ENCODE measurements around the gene WWC1. TPM values are rescaled to one million over a fixed set of nuclear protein-coding genes. Genes with fewer than 3 reads are reported as not detected.
"Not testable (repeated sequence)": the region's sequence is repeated elsewhere in the genome, so short reads cannot be mapped to it uniquely, and the experiment has no call there.

Gene WWC1
- total RNA-seq, 1 donor from 2014 or later = 18.7 TPM

GRCh38 chr5:168334280-168334679, 42.8 kb downstream of the WWC1 start:
- no peak for DNase-seq (ENCODE audit: extremely low spot score in 2 of 2)
- no peak overlapping the region for H3K4me3 ChIP-seq
- H3K36me3 ChIP-seq = no peaks in the 10 kb centered on the region
- H3K9me3 ChIP-seq = no peaks in the 10 kb centered on the region
- no peaks in the 10 kb centered on the region for H3K4me1 ChIP-seq
- no peak overlapping the region for H3K27ac ChIP-seq
- no peaks in the 10 kb centered on the region for H3K27me3 ChIP-seq
- intact Hi-C loops (cut with DNase I) = no loop called here
- TF ChIP-seq POLR2AphosphoS5 (IDR thresholded peaks at IDR 0.05; ENCODE audit: insufficient read depth in 1 of 2, low read depth in 1 of 2) = no peak

- no peak for TF ChIP-seq POLR2AphosphoS5 (IDR thresholded peaks at IDR 0.05; ENCODE audit: insufficient read depth in 1 of 2, low read depth in 1 of 2)
- TF ChIP-seq POLR2A (IDR thresholded peaks at IDR 0.05) = no peak
- TF ChIP-seq CTCF (IDR thresholded peaks at IDR 0.05) = no peak
- H3K27ac ChIP-seq = no peak overlapping the region
These were observed 43.2 kb downstream of the WWC1 start for GRCh38 chr5:168334695-168335094.

GRCh38 chr5:168337361-168337760, 45.9 kb downstream of the WWC1 start:
- DNase-seq (ENCODE audit: extremely low spot score in 2 of 2) = no peak
- Histone ChIP-seq H3K36me3 (no peaks in the 10 kb centered on the region), H3K4me1 (no peaks in the 10 kb centered on the region), H3K27me3 (no peaks in the 10 kb centered on the region), H3K9me3 (no peaks in the 10 kb centered on the region), H3K4me3 (no peak overlapping the region), H3K27ac (no peak overlapping the region)
- no peak for TF ChIP-seq POLR2A (IDR thresholded peaks at IDR 0.05)
- TF ChIP-seq CTCF (IDR thresholded peaks at IDR 0.05) = no peak
- TF ChIP-seq POLR2AphosphoS5 (IDR thresholded peaks at IDR 0.05; ENCODE audit: insufficient read depth in 1 of 2, low read depth in 1 of 2) = no peak
- intact Hi-C loops (cut with DNase I) = no loop called here

More at GRCh38 chr5:168334695-168335094, 43.2 kb downstream of the WWC1 start:
- Histone ChIP-seq H3K4me1 (no peaks in the 10 kb centered on the region), H3K27me3 (no peaks in the 10 kb centered on the region), H3K36me3 (no peaks in the 10 kb centered on the region), H3K9me3 (no peaks in the 10 kb centered on the region), H3K4me3 (no peak overlapping the region)
- DNase-seq (ENCODE audit: extremely low spot score in 2 of 2) = no peak
- intact Hi-C loops (cut with DNase I) = no loop called here

- no peak for DNase-seq (ENCODE audit: extremely low spot score in 2 of 2)
- intact Hi-C loops (cut with DNase I) = no loop called here
- Histone ChIP-seq H3K27me3 (no peaks in the 10 kb centered on the region), H3K36me3 (no peaks in the 10 kb centered on the region), H3K4me1 (no peaks in the 10 kb centered on the region), H3K27ac (no peak overlapping the region), H3K9me3 (no peaks in the 10 kb centered on the region), H3K4me3 (no peak overlapping the region)
- TF ChIP-seq CTCF (IDR thresholded peaks at IDR 0.05) (no peak), POLR2A (IDR thresholded peaks at IDR 0.05) (no peak), POLR2AphosphoS5 (IDR thresholded peaks at IDR 0.05; ENCODE audit: insufficient read depth in 1 of 2, low read depth in 1 of 2) (no peak)
These were observed 47.8 kb downstream of the WWC1 start for GRCh38 chr5:168339109-168339771.

GRCh38 chr5:168339772-168340140, 48.3 kb downstream of the WWC1 start:
- DNase-seq (ENCODE audit: extremely low spot score in 2 of 2); H3K9me3 ChIP-seq; H3K27ac ChIP-seq; H3K4me3 ChIP-seq; H3K4me1 ChIP-seq; H3K36me3 ChIP-seq; intact Hi-C loops (cut with DNase I); H3K27me3 ChIP-seq: not testable (repeated sequence)

- Histone ChIP-seq H3K4me3 (no peak overlapping the region), H3K36me3 (no peaks in the 10 kb centered on the region), H3K4me1 (no peaks in the 10 kb centered on the region), H3K27me3 (no peaks in the 10 kb centered on the region), H3K9me3 (no peaks in the 10 kb centered on the region), H3K27ac (no peak overlapping the region)
- no peak for DNase-seq (ENCODE audit: extremely low spot score in 2 of 2)
- intact Hi-C loops (cut with DNase I) = no loop called here
- no peak for TF ChIP-seq POLR2AphosphoS5 (IDR thresholded peaks at IDR 0.05; ENCODE audit: insufficient read depth in 1 of 2, low read depth in 1 of 2)
- no peak for TF ChIP-seq POLR2A (IDR thresholded peaks at IDR 0.05)
- no peak for TF ChIP-seq CTCF (IDR thresholded peaks at IDR 0.05)
These were observed 49.0 kb downstream of the WWC1 start for GRCh38 chr5:168340487-168340886.

All from vagina (tissue), 2 donors.